Stimulated activated CD4-positive, alpha-beta T cell treated with anti-CD3 and anti-CD28 coated beads, Interleukin-1b, Interleukin-23, amount 100 ng/mL, for 24 hours (primary cell): Measurements from ENCODE around the gene SLC11A1.

Source experiments
- DNase-seq, 4 experiments: peaks; one replicate each; pipeline ENCODE4 v3.0.0-alpha.2; 2020; ENCODE audit warnings: low read depth in 4 of 4, low spot score in 1 of 4

The SLC11A1 gene, protein sequence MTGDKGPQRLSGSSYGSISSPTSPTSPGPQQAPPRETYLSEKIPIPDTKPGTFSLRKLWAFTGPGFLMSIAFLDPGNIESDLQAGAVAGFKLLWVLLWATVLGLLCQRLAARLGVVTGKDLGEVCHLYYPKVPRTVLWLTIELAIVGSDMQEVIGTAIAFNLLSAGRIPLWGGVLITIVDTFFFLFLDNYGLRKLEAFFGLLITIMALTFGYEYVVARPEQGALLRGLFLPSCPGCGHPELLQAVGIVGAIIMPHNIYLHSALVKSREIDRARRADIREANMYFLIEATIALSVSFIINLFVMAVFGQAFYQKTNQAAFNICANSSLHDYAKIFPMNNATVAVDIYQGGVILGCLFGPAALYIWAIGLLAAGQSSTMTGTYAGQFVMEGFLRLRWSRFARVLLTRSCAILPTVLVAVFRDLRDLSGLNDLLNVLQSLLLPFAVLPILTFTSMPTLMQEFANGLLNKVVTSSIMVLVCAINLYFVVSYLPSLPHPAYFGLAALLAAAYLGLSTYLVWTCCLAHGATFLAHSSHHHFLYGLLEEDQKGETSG

DNA sequence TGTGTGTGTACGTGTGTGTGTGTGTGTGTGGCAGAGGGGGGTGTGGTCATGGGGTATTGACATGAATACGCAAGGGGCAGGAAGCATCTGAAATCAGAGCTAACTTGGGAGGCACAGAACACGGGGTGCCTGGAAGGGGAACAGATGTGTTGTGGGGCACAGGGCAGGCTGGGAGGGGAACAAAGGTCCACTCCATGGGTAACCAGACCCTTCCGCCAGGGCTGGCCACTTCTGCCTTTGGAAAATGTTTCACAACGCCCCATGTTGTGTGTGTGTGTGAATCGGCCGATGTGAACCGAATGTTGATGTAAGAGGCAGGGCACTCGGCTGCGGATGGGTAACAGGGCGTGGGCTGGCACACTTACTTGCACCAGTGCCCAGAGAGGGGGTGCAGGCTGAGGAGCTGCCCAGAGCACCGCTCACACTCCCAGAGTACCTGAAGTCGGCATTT is at the start of gene SLC11A1:
SLC11A1 (plus strand) TSS at position 358 of the 451 bp plus-strand sequence. CDS start 96 bp downstream, outside the sequence.
- DNase-seq: no peak

DNA sequence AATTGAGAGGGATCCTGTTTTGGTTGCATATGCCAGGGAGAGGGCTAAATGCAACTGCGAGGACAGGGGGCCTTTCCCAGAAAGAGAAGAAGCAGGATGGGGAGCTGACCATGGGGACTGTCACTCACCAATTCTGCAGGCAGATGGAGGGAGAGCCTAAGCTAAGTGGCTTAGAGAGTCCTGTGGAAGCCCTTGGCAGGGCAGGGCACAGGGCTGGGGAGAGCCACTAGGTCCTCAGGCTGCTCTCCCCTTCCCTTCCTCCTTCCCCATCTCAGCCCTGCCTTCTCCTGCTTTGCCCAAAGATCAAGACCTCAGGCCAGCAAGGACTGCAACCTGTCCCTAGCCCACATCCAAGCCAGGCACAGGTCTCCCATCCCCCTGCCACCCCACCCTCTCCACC is 49.8 kb upstream of the SLC11A1 start:
- DNase-seq: no peak

DNA sequence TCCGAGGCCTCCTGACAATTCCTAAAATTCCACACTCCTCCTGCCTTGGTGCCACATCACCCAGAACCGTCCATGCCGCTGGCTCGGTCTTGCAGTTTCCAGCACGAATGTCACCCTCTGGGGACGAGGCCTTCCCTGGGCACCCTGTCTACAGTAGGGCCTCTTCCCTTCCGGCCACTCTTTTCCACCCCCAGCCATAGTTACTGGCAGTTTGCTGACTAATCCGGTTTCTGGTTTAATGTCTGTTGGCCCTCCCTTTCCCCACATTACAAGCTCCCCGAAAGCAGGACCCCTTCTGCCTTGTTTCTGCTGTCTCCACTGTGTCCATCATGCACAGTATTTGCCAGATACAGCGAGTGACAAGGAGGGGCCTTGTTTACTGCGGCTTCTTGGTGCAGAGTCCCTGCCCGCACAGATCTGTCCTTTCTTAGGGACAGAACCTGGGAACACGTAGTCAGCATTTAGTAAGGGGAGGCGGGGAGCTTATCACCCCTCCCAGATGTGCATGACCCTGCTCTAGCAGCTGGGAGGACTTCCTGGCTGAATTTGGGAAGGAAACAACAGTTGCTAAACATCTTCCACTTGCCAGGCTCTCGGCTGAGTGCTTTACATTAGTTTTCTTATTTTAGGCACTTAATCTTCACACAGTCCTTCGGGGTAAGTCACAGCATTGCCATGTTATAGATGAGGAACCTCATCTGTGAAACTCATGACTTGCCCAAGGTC is 49.0 kb upstream of the SLC11A1 start:
- DNase-seq: no peak

GRCh38 chr2:218334531-218334930 is 47.5 kb upstream of the SLC11A1 start:
- no peak for DNase-seq

- no peak for DNase-seq
These were observed 41.4 kb upstream of the SLC11A1 start for GRCh38 chr2:218340656-218341055.

DNA sequence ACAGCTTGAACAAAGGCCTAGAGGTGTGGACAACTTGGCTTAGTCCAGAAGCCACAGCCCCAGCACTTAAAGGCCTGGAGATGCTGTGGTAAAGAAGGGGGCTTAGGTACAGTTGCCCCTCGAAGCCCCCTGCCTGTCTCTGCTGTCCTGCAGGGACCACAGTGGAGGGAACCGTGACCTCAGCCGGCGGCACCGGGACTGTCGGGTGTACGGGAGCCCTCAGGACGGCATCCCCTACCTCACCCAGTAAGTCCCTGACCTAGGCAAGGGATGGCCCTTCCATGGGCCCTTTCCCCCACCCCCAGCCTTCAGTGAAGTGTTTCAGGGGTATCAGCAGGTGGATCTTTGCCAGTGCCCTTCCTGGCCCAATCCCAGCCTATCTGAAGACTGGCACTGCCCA is 40.7 kb upstream of the SLC11A1 start:
- no peak for DNase-seq

- no peak for DNase-seq
These were observed 39.2 kb upstream of the SLC11A1 start for GRCh38 chr2:218342837-218343236.

DNA sequence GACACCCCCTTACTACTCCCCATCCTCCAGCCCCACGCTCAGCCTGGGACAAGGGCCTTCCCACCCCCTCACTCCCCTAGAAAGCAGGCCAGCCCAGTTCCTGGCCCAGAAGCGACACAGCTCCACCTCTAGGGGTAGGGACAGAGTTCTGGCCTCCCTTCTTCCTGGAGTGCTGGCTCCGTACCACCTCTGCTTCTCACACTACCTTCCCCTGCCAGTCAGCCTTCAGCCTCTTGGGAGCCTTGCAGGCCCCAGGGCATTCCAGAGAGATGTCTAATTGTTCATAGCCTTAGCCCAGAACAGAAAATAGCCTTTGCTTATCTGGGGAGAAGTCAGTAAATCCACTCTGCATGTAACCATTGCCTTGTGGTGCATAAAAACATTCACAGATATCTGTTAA is 38.5 kb upstream of the SLC11A1 start:
- no peak for DNase-seq

GRCh38 chr2:218344090-218344754 is 37.9 kb upstream of the SLC11A1 start:
- DNase-seq: no peak

GRCh38 chr2:218344755-218345417 is 37.2 kb upstream of the SLC11A1 start:
- DNase-seq: no peak

GRCh38 chr2:218345491-218346236 is 36.4 kb upstream of the SLC11A1 start:
- no peak for DNase-seq

DNA sequence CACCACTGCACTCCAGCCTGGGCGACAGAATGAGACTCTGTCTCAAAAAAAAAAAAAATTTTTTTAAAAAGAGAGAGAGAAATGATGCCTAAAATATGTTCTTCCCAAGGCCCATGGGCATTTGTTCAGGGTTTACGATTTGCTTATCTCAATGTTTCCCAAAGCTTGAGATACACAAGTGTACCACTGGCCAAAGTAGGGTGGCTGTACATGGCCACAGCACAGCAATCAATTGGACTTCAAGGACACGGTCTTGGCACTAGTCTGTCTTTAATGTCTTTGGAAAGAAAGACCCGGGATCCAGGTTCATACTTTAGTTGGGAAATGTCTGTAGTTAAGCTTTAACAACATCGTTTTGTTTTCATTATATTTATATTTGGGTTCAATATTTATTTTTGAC is 34.9 kb upstream of the SLC11A1 start:
- DNase-seq: no peak

GRCh38 chr2:218354045-218354444 is 28.0 kb upstream of the SLC11A1 start:
- no peak for DNase-seq

DNA sequence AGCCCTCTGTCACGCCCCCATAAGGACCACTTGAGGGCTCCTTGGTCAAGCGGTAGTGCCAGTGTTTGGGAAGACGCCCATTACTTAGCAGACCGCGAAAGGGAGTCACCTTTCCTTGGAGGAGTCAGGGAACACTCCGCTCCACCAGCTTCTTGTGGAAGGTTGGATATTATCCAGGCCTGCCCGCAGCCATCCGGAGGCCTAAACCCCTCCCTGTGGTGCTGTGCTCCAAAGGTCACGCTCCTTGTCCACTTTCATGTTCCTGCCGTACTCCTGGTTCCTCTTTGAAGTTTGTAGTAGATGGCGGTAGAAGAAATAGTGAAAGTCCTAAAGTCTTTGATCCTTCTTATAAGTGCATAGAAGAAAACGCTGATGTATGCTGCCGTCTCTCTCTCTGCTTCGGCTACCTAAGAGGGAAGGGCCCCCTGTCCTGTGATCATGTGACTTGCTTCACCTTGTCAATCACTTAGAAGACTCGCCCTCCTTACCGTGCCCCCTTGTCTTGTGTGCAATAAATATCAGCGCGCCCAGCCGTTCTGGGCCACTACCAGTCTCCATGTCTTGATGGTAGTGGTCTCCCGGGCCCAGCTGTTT is 27.1 kb upstream of the SLC11A1 start:
- DNase-seq: no peak

DNA sequence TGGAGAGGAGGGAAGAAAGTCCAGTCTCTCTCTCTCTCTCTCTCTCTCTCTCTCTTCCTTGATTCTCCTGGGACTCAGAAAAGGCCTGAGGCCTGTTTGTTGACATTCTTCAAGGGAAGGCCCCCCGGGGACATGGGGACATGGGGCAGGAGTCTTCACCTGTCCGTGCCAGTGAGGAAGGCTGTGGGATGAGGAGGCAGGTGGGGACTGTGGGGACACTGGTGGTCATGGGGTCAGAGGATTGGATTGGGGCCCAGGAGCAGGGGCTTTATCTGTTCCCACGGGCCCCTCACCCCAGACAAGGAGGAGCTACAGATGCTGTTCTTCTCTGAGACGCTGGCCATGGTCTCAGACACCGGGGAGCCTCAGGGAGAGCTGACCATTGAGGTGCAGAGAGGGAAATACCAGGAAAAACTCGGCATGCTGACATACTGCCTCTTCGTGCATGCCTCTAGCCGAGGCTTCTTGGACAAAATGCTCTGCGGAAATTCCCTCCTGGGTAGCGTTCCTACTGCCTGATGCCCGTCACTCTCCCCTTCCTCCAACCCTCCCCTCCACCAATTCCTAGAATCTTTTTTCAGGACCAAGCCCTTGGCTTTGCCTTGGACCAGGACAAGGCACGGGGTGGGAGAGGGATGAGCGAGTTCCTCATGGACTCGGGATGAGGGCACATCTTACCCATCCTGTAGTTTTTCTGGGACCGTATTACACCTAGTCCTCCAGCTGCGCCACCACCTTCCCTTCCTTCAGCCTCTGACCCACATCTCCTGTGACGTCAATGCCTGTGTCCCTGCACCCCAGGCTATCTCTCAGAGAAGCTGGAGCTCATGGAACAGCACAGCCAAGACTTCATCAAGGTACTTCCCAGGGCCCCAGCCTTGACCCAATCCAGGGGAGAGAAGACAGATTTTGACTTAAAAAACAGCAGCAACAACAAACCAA is 24.6 kb upstream of the SLC11A1 start:
- no peak for DNase-seq

GRCh38 chr2:218360453-218360852 is 21.6 kb upstream of the SLC11A1 start:
- no peak for DNase-seq

- no peak for DNase-seq
These were observed 19.5 kb upstream of the SLC11A1 start for GRCh38 chr2:218362606-218363005.

DNA sequence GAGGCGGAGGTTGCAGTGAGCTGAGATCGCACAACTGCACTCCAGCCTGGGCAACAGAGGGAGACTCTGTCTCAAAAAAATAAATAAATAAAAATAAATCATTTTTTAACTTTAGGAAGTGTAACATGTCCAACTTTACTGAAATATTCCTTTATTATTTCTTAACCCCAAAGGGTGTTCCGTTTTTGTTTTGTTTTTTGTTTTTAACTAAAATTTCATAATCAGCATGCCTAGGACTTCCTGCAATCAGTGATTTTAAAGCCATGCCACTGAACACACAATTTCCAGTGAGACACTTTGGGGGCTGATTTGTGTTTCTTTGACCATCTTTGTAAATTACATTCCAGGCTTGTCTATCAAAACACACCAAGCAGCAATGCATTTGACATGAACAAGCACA is 18.3 kb upstream of the SLC11A1 start:
- DNase-seq: no peak

DNA sequence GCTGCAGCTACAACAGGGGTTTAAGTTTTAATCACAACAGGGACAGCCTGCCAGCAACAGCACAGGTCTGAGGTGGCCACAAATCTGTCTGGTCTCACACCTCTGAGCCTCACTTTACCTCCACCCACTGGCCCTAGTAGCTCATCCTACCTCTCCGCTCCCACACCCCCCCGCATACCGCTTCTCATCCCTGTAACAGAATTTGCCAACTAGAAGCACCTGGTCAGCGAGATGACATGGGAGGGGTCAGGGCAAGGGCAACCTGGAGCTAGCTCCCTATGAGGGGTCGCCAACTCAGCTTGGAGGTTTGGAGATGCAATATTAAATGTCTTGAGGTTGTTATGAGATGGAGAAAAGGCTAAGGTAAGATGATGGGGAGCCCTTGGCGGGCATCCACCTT is 17.9 kb upstream of the SLC11A1 start:
- DNase-seq: no peak
